HCT116 (cell line): ENCODE data around the gene UAP1L1.

ENCODE experiments used
- CEBPB ChIP-seq: IDR thresholded peaks from 2 replicates; pipeline ENCODE4 v1.6.1; 2012; ENCODE audit warnings: low read depth
- EGR1 ChIP-seq: IDR thresholded peaks from 2 replicates; pipeline ENCODE4 v1.6.1; 2012; ENCODE audit warnings: low read depth
- EZH2phosphoT487 ChIP-seq: fragments of 200-600 bp; IDR thresholded peaks from 2 replicates; pipeline ENCODE4 v1.6.1; 2018; ENCODE audit warnings: antibody characterized with exemption, borderline replicate concordance
- JUND ChIP-seq: IDR thresholded peaks from 2 replicates; pipeline ENCODE4 v1.6.1; 2012
- POLR2A ChIP-seq: IDR thresholded peaks from 2 replicates; pipeline ENCODE4 v1.7.0; 2011; ENCODE audit warnings: borderline replicate concordance; ENCODE audit not compliant: insufficient read depth, insufficient read length; ENCODE audit errors: extremely low read depth
- SP1 ChIP-seq: IDR thresholded peaks from 2 replicates; pipeline ENCODE4 v1.6.1; 2012; ENCODE audit warnings: low read depth
- TCF7L2 ChIP-seq: IDR thresholded peaks from 2 replicates; pipeline ENCODE4 v1.7.0; 2011; ENCODE audit warnings: borderline replicate concordance, inconsistent platforms; ENCODE audit not compliant: insufficient read depth, insufficient read length; ENCODE audit errors: extremely low read depth
- YY1 ChIP-seq: IDR thresholded peaks from 2 replicates; pipeline ENCODE4 v1.6.1; 2011; ENCODE audit warnings: low read length, low read depth, moderate library complexity, mild to moderate bottlenecking; ENCODE audit not compliant: insufficient replicate concordance; ENCODE audit errors: extremely low read depth
- ZFX ChIP-seq: fragments of 450-650 bp; IDR thresholded peaks from 2 replicates; pipeline ENCODE4 v1.6.1; 2017
- ZNF274 ChIP-seq: fragments of 200-500 bp; sonication (Bioruptor generic); IDR thresholded peaks from 2 replicates; pipeline ENCODE4 v1.6.1; 2014; ENCODE audit warnings: mild to moderate bottlenecking, low read depth, low read length, inconsistent platforms
- TF ChIP-seq, protein P1 (sequence below), 3 experiments: fragments of 200-600 bp in 1 of 3; sonication (generic) in 1 of 3; IDR thresholded peaks in 2 of 3; conservative IDR thresholded peaks in 1 of 3; 2 replicates each; pipeline ENCODE4 v1.5.1; 2012 to 2017; ENCODE audit warnings: low read depth in 2 of 3, low read length in 2 of 3, antibody characterized with exemption in 1 of 3, borderline replicate concordance in 1 of 3, control low read depth in 1 of 3, mild to moderate bottlenecking in 1 of 3, mixed read lengths in 1 of 3, mixed run types in 1 of 3, moderate library complexity in 1 of 3; ENCODE audit not compliant: insufficient read depth in 1 of 3
- TF ChIP-seq, protein P2 (sequence below): IDR thresholded peaks from 2 replicates; pipeline ENCODE4 v1.6.1; 2011; ENCODE audit warnings: mild to moderate bottlenecking, low read length, moderate library complexity; ENCODE audit not compliant: insufficient replicate concordance; ENCODE audit errors: extremely low read depth
- TF ChIP-seq, protein P3 (sequence below): IDR thresholded peaks from 2 replicates; pipeline ENCODE4 v1.6.1; 2012
- TF ChIP-seq, protein P4 (sequence below): IDR thresholded peaks from 2 replicates; pipeline ENCODE4 v1.6.1; 2012

DNA sequence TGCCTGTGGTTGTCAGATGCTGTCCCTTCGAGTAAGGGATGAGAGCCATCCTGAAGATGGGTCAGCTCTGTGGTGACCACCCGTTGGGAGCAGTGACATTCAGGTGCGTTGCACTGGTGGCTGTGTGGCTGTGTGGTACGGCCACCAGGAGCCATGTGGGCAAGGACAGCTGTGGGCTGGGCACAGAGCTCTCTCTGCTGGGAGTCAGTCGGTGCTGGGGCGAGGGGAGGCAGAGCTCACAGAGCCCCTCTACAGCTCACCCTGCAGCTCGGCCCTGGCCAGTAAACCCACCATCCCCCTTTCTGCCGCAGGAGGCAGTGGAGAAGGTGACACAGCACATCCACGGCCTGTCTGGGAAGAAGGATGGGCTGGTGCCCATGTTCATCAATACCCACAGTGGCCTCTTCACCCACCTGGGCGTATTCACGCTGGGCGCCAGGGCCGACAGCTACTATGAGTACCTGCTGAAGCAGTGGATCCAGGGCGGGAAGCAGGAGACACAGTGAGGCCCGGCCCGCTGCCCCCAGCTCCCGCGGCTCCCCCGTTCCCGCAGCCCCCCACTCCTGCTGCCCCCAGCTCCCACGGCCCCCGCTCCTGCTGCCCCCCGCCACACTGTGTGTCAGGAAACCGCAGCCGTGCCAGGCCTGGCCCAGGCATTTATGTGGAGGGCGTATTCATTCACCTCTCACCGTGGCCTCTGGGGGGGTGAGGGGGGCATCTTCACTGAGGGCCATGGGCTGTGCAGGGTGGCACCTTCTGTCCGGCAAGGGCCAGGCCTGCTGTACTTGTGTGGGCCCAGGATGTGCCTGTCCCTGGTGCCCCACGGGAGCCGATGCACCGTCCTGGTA lies 28.7 kb downstream of the UAP1L1 start:
- TF ChIP-seq, protein P1, sequence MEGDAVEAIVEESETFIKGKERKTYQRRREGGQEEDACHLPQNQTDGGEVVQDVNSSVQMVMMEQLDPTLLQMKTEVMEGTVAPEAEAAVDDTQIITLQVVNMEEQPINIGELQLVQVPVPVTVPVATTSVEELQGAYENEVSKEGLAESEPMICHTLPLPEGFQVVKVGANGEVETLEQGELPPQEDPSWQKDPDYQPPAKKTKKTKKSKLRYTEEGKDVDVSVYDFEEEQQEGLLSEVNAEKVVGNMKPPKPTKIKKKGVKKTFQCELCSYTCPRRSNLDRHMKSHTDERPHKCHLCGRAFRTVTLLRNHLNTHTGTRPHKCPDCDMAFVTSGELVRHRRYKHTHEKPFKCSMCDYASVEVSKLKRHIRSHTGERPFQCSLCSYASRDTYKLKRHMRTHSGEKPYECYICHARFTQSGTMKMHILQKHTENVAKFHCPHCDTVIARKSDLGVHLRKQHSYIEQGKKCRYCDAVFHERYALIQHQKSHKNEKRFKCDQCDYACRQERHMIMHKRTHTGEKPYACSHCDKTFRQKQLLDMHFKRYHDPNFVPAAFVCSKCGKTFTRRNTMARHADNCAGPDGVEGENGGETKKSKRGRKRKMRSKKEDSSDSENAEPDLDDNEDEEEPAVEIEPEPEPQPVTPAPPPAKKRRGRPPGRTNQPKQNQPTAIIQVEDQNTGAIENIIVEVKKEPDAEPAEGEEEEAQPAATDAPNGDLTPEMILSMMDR (IDR thresholded peaks at IDR 0.05 in 2 of 3, conservative IDR thresholded peaks at IDR 0.05 in 1 of 3; ENCODE audit: borderline replicate concordance in 1 of 3, insufficient read depth in 1 of 3, low read depth in 2 of 3, low read length in 2 of 3) = no peak
- TF ChIP-seq SP1 (no peak), YY1 (no peak), POLR2A (no peak), CEBPB (no peak), TCF7L2 (no peak), ZFX (no peak), ZNF274 (no peak), JUND (no peak), EGR1 (no peak), EZH2phosphoT487 (no peak)
- TF ChIP-seq, protein P2, sequence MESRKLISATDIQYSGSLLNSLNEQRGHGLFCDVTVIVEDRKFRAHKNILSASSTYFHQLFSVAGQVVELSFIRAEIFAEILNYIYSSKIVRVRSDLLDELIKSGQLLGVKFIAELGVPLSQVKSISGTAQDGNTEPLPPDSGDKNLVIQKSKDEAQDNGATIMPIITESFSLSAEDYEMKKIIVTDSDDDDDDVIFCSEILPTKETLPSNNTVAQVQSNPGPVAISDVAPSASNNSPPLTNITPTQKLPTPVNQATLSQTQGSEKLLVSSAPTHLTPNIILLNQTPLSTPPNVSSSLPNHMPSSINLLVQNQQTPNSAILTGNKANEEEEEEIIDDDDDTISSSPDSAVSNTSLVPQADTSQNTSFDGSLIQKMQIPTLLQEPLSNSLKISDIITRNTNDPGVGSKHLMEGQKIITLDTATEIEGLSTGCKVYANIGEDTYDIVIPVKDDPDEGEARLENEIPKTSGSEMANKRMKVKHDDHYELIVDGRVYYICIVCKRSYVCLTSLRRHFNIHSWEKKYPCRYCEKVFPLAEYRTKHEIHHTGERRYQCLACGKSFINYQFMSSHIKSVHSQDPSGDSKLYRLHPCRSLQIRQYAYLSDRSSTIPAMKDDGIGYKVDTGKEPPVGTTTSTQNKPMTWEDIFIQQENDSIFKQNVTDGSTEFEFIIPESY = no peak
- TF ChIP-seq, protein P3, sequence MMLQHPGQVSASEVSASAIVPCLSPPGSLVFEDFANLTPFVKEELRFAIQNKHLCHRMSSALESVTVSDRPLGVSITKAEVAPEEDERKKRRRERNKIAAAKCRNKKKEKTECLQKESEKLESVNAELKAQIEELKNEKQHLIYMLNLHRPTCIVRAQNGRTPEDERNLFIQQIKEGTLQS = no peak
- TF ChIP-seq, protein P4, sequence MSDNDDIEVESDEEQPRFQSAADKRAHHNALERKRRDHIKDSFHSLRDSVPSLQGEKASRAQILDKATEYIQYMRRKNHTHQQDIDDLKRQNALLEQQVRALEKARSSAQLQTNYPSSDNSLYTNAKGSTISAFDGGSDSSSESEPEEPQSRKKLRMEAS = no peak
